Ammon's horn (tissue), 1 donor: ENCODE data around the gene ODAD4.

Experiments used
- DNase-seq: peaks from one replicate; pipeline ENCODE4 v3.0.0-alpha.2; 2016; ENCODE audit warnings: low spot score

The ODAD4 gene

GRCh38 chr17:41972571-41973407 is 42.4 kb downstream of the ODAD4 start:
- DNase-seq: no peak

DNA sequence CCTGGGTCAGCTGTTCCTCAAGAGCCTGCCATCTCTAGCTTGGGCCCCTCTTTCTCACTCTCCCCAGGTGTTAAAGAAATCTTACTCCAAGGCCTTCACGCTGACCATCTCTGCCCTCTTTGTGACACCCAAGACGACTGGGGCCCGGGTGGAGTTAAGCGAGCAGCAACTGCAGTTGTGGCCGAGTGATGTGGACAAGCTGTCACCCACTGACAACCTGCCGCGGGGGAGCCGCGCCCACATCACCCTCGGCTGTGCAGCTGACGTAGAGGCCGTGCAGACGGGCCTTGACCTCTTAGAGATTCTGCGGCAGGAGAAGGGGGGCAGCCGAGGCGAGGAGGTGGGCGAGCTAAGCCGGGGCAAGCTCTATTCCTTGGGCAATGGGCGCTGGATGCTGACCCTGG is 43.0 kb downstream of the ODAD4 start:
- no peak for DNase-seq

DNA sequence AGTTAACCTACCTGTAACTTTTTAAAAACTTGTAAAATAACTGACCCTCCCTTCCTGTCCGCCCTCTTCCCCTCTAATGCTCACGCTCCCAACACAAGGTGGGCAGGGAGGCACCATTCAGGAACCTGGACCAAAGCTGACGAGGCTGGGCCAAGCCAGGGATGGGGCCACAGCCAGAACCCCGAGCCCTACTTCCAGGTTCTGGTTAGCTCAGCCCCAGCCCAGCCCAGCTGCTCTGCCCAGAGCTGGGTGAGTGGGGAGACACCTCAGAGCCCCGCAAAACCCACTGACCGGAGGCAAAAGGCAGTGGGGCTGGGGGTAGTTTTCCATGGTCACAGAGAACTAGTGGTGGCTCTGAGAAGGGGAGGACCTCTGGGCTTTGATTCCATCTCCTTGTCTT is 43.6 kb downstream of the ODAD4 start:
- no peak for DNase-seq

GRCh38 chr17:41974658-41975057 is 44.2 kb downstream of the ODAD4 start:
- DNase-seq: no peak

- DNase-seq: peak; percentile 93
Observed at GRCh38 chr17:41975099-41976083, 45.0 kb downstream of the ODAD4 start.

DNA sequence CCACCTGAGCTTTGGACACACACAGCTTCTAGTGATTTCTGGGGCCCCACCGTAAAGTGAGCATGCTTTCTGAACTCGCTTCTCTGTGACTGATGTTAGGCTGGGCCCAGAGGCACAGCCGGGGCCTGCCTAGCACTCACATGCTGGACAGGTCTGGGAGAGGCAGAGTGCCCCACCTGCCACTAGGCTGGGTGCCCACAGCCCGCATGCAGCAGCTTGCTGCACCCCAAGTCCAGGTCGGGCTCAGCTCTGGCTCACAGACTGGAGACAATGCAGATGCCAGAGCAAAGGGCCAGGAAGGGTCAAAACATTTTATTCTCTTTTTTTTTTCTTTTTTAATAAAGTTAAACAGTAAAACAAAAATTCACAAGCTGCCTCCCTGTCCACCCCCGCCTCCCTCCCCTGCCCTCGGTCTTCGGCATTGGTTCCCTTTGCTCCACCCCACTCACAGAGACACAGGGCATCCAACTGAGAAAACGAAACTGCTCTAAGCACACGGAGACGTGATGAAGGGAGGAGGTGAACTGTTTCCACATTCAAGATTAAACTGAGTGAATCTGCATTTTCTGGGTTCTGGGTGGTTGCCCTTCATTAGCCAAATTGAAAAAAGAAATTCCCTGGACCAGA is 45.8 kb downstream of the ODAD4 start:
- no peak for DNase-seq

- DNase-seq: no peak
Observed at GRCh38 chr17:41977991-41978390, 47.6 kb downstream of the ODAD4 start.

DNA sequence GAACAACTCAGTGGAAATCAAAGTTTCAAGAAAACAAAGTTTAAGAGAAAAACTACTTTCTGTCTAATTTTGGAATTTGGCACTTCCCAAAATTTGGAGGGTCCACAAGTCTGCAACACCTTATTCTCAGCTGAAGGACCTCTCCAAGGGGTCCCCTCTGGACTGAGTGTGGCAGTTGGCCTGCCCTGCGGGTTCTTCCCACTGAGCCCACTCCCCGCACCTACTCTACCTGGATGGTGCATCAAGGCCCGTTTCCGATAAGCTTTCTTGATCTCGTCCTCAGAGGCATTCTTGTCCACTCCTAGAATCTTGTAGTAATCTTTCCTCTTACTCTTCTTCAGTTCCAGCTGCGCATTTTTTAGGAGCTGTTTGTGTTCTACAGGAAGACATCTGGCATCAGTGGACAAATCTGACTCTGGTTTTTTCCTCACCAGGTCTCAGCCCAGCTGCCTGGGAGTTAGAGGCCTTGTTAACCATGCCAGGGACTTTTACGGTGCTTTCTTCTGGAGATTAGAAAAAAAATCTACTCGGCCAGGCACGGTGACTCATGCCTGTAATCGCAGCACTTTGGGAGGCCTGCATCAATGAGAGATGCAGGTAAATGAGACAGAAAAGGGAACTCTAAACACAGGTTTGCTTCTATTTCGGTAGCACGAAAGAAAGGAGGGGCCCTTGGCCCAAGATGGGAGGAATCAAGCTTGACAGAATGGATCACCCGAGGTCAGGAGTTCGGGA is 51.8 kb downstream of the ODAD4 start:
- DNase-seq: no peak

GRCh38 chr17:41984454-41984853 is 54.0 kb downstream of the ODAD4 start:
- DNase-seq: no peak

DNA sequence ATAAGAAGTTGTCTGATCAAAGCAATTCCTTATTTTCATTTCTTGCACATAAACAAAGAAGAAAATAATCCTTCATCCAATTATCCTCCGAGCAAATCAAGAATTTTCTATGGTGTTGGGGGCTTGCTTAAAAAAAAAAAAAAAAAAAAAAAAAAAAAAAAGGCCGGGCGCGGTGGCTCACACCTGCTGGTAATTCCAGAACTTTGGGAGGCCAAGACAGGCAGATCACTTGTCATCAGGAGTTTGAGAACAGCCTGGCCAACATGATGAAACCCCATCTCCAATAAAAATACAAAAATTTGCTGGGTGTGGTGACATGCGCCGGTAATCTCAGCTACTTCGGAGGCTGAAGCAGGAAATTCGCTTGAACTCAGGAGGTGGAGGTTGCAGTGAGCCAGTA is 55.5 kb downstream of the ODAD4 start:
- DNase-seq: no peak

GRCh38 chr17:41986634-41987033 is 56.2 kb downstream of the ODAD4 start:
- DNase-seq: no peak

DNA sequence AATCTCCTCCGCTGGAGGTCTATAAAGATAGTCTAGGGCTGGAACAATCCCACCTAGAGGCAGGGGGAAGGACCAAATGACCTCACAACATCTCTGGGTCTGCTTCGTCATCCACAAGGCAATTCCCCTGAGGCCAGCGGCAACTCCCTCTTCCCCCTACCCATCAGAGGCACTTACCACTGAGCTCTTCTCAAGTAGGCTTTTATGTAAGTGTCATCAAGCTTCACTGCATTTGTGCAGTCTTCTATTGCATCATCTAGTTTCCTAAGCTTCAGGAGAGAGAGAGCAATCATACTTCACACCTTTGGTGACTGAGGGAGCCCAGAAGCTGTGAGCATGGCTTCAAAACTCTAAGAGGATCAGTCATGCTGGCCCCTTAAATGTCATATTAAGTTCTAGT is 57.2 kb downstream of the ODAD4 start:
- no peak for DNase-seq

GRCh38 chr17:41988418-41988817 is 58.0 kb downstream of the ODAD4 start:
- no peak for DNase-seq

- DNase-seq: no peak
Observed at GRCh38 chr17:41989702-41990419, 59.4 kb downstream of the ODAD4 start.

DNA sequence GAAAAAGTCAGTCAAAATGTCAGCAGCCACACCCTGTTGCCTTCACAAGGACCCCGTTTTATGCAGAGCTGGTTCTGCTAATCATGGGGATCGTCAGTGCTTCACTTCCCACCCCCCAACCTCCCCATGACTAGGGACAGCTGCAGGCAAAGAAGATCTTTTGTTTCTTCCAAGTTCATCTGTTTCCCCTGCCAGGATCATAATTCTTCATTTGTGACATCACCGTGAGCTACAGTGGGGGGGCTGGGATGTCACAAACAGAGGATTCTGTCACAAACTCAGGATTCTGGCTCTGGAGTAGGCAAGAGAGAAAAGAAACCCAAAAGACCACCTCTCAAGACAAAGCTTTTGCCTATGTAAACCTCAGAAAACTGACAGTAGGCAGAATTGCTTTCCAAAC is 62.2 kb downstream of the ODAD4 start:
- peak; percentile 88 for DNase-seq

GRCh38 chr17:41996855-41997164 is 66.4 kb downstream of the ODAD4 start:
- no peak for DNase-seq

DNA sequence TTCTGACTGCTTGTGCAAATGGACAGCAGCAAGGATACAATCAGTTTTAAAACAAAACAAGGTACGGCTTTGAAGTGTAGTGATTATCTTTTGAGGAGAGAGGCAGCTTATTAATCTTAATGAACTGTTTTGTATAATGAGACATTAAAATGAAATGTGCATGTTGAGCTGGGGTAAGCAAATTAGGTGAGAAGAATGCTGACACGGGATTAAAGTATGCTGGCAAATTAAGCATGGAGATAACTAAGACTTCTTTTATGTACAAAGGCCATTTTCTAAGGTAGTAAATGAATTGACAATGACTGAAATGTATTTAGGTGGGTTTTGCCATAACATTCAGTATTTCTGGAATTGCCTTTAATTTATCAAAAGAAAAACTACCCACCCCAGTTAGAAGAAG is 68.1 kb downstream of the ODAD4 start:
- no peak for DNase-seq

DNA sequence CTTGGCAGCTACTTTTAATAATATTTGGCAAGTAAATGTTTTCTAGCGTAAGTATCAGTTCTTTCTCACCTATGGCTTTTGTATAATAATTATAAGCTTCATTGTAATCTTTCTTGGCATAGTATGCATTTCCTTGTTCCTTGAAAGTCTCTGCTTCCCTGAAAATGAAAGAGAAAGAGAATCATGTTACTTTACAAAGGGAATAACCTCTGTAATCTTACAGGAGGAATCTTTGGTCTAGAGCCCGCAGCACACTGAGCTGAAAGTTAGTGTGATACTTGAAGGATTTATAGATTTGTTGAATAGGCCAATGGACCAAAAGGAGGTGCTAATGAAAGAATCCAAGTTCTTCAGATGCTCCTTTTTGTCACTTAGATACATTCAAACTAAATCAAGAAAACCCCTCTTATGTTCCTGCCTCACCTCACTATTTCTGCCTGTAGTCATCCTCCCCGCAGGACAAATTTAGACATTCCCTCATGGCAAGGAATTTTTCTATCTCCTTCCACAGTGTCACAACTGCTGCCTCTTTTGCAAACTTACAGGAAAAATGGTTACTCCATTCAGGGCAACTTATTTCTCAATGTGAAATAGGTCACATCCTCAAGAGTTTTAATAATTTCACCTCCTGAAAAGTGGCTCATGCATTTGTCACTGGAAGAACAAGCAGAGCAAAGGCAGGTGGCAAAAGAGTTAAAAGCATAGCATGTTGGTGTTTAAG is 70.2 kb downstream of the ODAD4 start:
- no peak for DNase-seq

DNA sequence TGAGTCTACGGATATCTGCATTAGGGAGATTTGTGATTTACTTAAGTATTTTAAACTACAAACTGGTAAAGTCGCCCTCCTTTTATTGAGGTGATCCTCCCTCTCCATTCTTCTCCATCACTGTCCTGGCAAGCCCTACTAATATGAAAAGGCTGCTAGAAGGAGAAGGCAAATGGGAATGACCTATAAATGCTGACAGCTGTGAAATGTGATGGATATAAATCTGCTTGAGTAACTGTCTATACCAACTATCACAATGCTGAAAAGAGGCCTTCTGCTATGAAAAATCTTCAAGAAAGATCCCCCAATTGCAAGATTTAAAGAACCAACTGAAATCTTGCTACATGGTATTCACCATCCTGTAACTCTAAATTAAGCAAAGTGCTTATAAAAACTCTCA is 71.3 kb downstream of the ODAD4 start:
- no peak for DNase-seq

GRCh38 chr17:42002175-42002791 is 71.9 kb downstream of the ODAD4 start:
- DNase-seq: no peak
